K562 (cell line): Measurements from ENCODE around the gene NES. TPM values are rescaled to one million over a fixed set of nuclear protein-coding genes. Genes with fewer than 3 reads are reported as not detected.

Experiments
- CAMTA2 ChIP-seq: fragments of 250-450 bp; sonication (Bioruptor Pico); conservative IDR thresholded peaks from 2 replicates; pipeline ENCODE4 v1.5.1; 2022
- CBX3 ChIP-seq, 2 experiments: IDR thresholded peaks; 1 replicate in 1 of 2; 2 replicates in 1 of 2; pipeline ENCODE4 v1.6.1; 2012; ENCODE audit warnings: inconsistent platforms in 2 of 2, low read length in 2 of 2, borderline replicate concordance in 1 of 2, control low read depth in 1 of 2
- CC2D1A ChIP-seq: fragments of 450-650 bp; IDR thresholded peaks from 2 replicates; pipeline ENCODE4 v1.6.1; 2017; ENCODE audit warnings: mild to moderate bottlenecking
- E2F6 ChIP-seq, 2 experiments: IDR thresholded peaks; 2 replicates each; pipeline ENCODE4 v1.6.1; 2011; ENCODE audit warnings: borderline replicate concordance in 1 of 2, control low read depth in 1 of 2, low read depth in 1 of 2, low read length in 1 of 2, mild to moderate bottlenecking in 1 of 2, mixed read lengths in 1 of 2, moderate library complexity in 1 of 2; ENCODE audit not compliant: insufficient read depth in 1 of 2, insufficient read length in 1 of 2, poor library complexity in 1 of 2, severe bottlenecking in 1 of 2; ENCODE audit errors: extremely low read depth in 1 of 2
- FOXJ3 ChIP-seq: sonication (generic); formaldehyde crosslinking; IDR thresholded peaks from 2 replicates; pipeline ENCODE4 v1.4.0; 2020; ENCODE audit warnings: mild to moderate bottlenecking, missing genetic modification reagents
- HDGF ChIP-seq: fragments of 450-650 bp; IDR thresholded peaks from 2 replicates; pipeline ENCODE4 v1.6.1; 2016
- KDM2B ChIP-seq: fragments of 250-450 bp; sonication (Bioruptor Pico); IDR thresholded peaks from 2 replicates; pipeline ENCODE4 v1.8.0; 2021; ENCODE audit warnings: mild to moderate bottlenecking, moderate library complexity
- KDM4B ChIP-seq, 2 experiments: fragments of 450-650 bp in 1 of 2; sonication (generic) in 1 of 2; IDR thresholded peaks; 2 replicates each; pipeline ENCODE4 v1.6.1; 2016 to 2017; ENCODE audit warnings: borderline replicate concordance in 2 of 2, antibody characterized with exemption in 1 of 2, low read depth in 1 of 2, mild to moderate bottlenecking in 1 of 2
- KLF10 ChIP-seq: fragments of 250-450 bp; sonication (Bioruptor Pico); IDR thresholded peaks from 2 replicates; pipeline ENCODE4 v1.6.1; 2021; ENCODE audit warnings: matching md5 sums
- MTF1 ChIP-seq: fragments of 250-450 bp; sonication (Bioruptor Pico); IDR thresholded peaks from 2 replicates; pipeline ENCODE4 v1.9.0; 2021; ENCODE audit warnings: moderate library complexity, mild to moderate bottlenecking, inconsistent platforms, borderline replicate concordance
- ZBTB43 ChIP-seq: sonication (generic); formaldehyde crosslinking; IDR thresholded peaks from 2 replicates; pipeline ENCODE4 v1.8.0; 2023; ENCODE audit warnings: mild to moderate bottlenecking, missing genetic modification reagents
- polyA plus RNA-seq, 8 experiments: library from polyadenylated mRNA; depleted of rRNA in 4 of 8; stranded (reverse) in 5 of 8; unstranded in 3 of 8; fragments of >200 nt; fragmentation: Nextera tagmentation in 2 of 8; fragmentation: Illumina TruSeq in 1 of 8; extraction: Ambion mirVana in 2 of 8; extraction: Trizol in 1 of 8; gene quantifications; 2 replicates each; pipeline versions ENCODE4 v1.2.1 to v1.2.3, GENCODE V29; 2011 to 2014; ENCODE audit warnings: inconsistent platforms in 1 of 8, missing spikeins in 1 of 8
- total RNA-seq, 7 experiments: library from RNA; depleted of rRNA in 6 of 7; stranded (reverse); fragments of >200 nt in 6 of 7; fragmentation: Illumina TruSeq in 2 of 7; extraction: Trizol in 2 of 7; gene quantifications; 2 replicates each; pipeline versions ENCODE4 v1.2.1 to v1.2.3, GENCODE V29; 2011 to 2021; ENCODE audit warnings: low replicate concordance in 1 of 7
- TF ChIP-seq, protein P1 (sequence below): fragments of 450-650 bp; formaldehyde crosslinking; IDR thresholded peaks from 2 replicates; pipeline ENCODE4 v1.4.0; 2020; ENCODE audit warnings: mild to moderate bottlenecking, moderate library complexity

The NES gene
- total and polyA plus RNA-seq, 9 of the 15 experiments (the other 6 are each of a cell fraction or from before 2014, with no cell fraction given), result 0.10 to 8.6 (median 4.2) TPM

DNA sequence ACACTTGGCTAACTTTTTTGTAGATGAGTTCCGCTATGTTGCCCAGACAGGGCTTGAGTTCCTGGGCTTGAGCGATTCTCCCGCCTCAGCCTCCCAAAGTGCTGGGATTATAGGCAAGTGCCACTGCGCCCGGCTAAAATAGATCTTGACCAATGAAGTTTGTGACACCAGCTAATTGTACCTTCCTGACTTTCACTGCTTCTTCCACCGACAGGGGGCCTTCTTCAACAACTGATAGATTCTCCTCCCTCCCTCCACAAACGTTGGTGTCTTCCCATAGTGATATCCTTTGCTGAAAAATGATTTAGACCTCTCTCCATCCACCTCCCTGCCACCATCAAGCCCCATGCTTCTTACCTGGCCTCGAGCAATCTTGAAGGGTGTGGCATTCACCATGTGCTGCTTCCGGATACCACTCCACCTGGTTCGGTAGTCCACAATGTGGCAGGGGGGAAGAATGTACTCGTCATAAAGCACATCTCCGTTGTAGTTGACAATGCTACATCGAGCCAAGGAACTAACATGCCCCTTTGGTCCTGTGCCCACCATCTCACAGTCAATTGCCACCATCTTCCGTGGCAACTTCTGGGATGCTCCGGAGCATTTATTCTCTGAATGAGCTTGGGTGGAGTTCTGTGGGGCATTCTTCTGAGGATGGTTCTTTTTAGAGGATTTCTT lies 49.5 kb upstream of the NES start (continued):
- no peak for TF ChIP-seq CAMTA2 (CRISPR knock-in tag)
- TF ChIP-seq HDGF, result peak; percentile 70
- TF ChIP-seq CBX3 (IDR thresholded peaks at IDR 0.05; ENCODE audit: borderline replicate concordance in 1 of 2, low read length in 2 of 2), result 0 out of 3 replicates have a peak, but pooled peaks of 1 of the 2 experiments have one; percentile 14
- no peak for TF ChIP-seq FOXJ3 (CRISPR knock-in tag)
- TF ChIP-seq, protein P1, sequence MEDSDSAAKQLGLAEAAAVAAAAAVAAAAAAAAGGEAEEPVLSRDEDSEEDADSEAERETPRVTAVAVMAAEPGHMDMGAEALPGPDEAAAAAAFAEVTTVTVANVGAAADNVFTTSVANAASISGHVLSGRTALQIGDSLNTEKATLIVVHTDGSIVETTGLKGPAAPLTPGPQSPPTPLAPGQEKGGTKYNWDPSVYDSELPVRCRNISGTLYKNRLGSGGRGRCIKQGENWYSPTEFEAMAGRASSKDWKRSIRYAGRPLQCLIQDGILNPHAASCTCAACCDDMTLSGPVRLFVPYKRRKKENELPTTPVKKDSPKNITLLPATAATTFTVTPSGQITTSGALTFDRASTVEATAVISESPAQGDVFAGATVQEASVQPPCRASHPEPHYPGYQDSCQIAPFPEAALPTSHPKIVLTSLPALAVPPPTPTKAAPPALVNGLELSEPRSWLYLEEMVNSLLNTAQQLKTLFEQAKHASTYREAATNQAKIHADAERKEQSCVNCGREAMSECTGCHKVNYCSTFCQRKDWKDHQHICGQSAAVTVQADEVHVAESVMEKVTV (CRISPR knock-in tag), result peak; percentile 59
- no peak for TF ChIP-seq KDM2B
- no peak for TF ChIP-seq KDM4B (IDR thresholded peaks at IDR 0.05; ENCODE audit: borderline replicate concordance in 2 of 2, low read depth in 1 of 2)
- 0 out of 2 replicates have a peak, but pooled peaks have one; percentile 22 for TF ChIP-seq ZBTB43
- TF ChIP-seq KLF10 (CRISPR knock-in tag), result no peak
- peak; percentile 73 for TF ChIP-seq CC2D1A
- peak in 1 of 2 experiments; percentile 16 for TF ChIP-seq E2F6 (IDR thresholded peaks at IDR 0.05; ENCODE audit: borderline replicate concordance in 1 of 2, extremely low read depth in 1 of 2, insufficient read depth in 1 of 2, insufficient read length in 1 of 2, low read depth in 1 of 2, low read length in 1 of 2, poor library complexity in 1 of 2, severe bottlenecking in 1 of 2)
- no peak for TF ChIP-seq MTF1 (CRISPR knock-in tag)
- TF ChIP-seq, all 486 proteins: peak for 43
